ENCODE measurements around the gene TMEM273. TPM values are rescaled to one million over a fixed set of nuclear protein-coding genes. Genes with fewer than 3 reads are reported as not detected.

TMEM273 gene
- total RNA-seq, 1 experiment from 2014 or later = not detected

DNA sequence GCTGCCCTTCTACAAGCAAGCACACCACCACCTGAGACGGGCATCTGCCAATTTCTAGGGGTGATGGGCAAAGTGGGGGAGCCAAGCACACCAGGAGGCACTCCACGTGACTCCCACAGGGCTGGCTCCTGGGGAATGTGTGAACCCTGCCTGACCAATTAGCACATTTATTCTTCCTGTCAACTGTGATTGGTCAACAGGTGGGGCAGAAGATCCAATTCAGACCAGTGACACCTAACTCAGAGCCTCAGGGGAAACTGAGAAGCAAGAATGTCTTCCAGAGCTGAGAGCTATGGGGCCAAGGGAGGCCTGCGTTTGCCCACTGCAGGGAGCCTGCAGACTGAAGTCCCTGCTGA lies 15.4 kb downstream of the TMEM273 start:
- H3K9me3 ChIP-seq (ENCODE audit: control insufficient read depth in 1 of 2, insufficient read depth in 1 of 2, low read depth in 1 of 2, low read length in 2 of 2) = no peaks in the 10 kb centered on the region
- no peak overlapping the region for H2AFZ ChIP-seq (ENCODE audit: low read depth, low read length, poor library complexity, severe bottlenecking)
- intact Hi-C loops (cut with micrococcal nuclease) = no loop called here
- no peaks in the 10 kb centered on the region for H3K36me3 ChIP-seq (ENCODE audit: control insufficient read depth in 1 of 2, insufficient read depth in 2 of 2, low read length in 2 of 2)
- H3K4me3 ChIP-seq (replicated peaks in 1 of 2; ENCODE audit: low read depth in 1 of 2, low read length in 2 of 2) = no peak overlapping the region
- BruUV-seq (replicated peaks) = no TSS peak
- ChIA-PET CTCF (interaction anchor here (0.9 to 1.5 kb wide), 3 partner anchors 9 to 235 kb away, joined by 3 to 4 read pairs (median 3); no protein-coding TSS in a partner anchor), RAD21 (ENCODE audit: low non-redundant PET in 1 of 2, low total read pairs in 2 of 2, uncharacterized antibody in 2 of 2, unreplicated experiment in 2 of 2) (no interaction called here), POLR2A (no interaction called here)
- no peak for DNase-seq (ENCODE audit: low read depth, low spot score)
- ATAC-seq = no peak
- H3K4me2 ChIP-seq (ENCODE audit: low read length) = no peak overlapping the region
- no peaks in the 10 kb centered on the region for H3K27me3 ChIP-seq (ENCODE audit: insufficient read depth, low read length)
- H3K79me2 ChIP-seq (ENCODE audit: insufficient read depth, low read length) = no peaks in the 10 kb centered on the region
- H3K27ac ChIP-seq (ENCODE audit: low read depth, low read length) = no peak overlapping the region
- H4K20me1 ChIP-seq (ENCODE audit: insufficient read depth) = no peaks in the 10 kb centered on the region
- TF ChIP-seq EZH2phosphoT487 (IDR thresholded peaks at IDR 0.05; ENCODE audit: borderline replicate concordance) (no peak), ZNF274 (IDR thresholded peaks at IDR 0.05; ENCODE audit: low read depth, low read length) (no peak), ELF1 (IDR thresholded peaks at IDR 0.05; ENCODE audit: borderline replicate concordance, low read depth) (no peak), RAD21 (IDR thresholded peaks at IDR 0.05; ENCODE audit: low read depth) (no peak), EZH2 (IDR thresholded peaks at IDR 0.05) (no peak), EGR1 (IDR thresholded peaks at IDR 0.05; ENCODE audit: low read depth) (no peak), POLR2AphosphoS5 (IDR thresholded peaks at IDR 0.05; ENCODE audit: low read depth, low read length) (no peak), SP1 (IDR thresholded peaks at IDR 0.05; ENCODE audit: low read depth) (no peak), SRF (IDR thresholded peaks at IDR 0.05; ENCODE audit: low read depth) (no peak), ZFX (IDR thresholded peaks at IDR 0.05) (no peak), SIN3A (IDR thresholded peaks at IDR 0.05; ENCODE audit: low read depth) (no peak), YY1 (IDR thresholded peaks at IDR 0.05; ENCODE audit: extremely low read depth, insufficient replicate concordance, low read depth, low read length) (no peak), CEBPB (IDR thresholded peaks at IDR 0.05; ENCODE audit: low read depth) (no peak), POLR2A (IDR thresholded peaks at IDR 0.05; ENCODE audit: borderline replicate concordance, extremely low read depth, insufficient read depth, insufficient read length) (no peak)
- TF ChIP-seq, protein P1, sequence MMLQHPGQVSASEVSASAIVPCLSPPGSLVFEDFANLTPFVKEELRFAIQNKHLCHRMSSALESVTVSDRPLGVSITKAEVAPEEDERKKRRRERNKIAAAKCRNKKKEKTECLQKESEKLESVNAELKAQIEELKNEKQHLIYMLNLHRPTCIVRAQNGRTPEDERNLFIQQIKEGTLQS (IDR thresholded peaks at IDR 0.05) = no peak
- TF ChIP-seq, protein P2, sequence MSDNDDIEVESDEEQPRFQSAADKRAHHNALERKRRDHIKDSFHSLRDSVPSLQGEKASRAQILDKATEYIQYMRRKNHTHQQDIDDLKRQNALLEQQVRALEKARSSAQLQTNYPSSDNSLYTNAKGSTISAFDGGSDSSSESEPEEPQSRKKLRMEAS (IDR thresholded peaks at IDR 0.05) = no peak
- TF ChIP-seq, protein P3, sequence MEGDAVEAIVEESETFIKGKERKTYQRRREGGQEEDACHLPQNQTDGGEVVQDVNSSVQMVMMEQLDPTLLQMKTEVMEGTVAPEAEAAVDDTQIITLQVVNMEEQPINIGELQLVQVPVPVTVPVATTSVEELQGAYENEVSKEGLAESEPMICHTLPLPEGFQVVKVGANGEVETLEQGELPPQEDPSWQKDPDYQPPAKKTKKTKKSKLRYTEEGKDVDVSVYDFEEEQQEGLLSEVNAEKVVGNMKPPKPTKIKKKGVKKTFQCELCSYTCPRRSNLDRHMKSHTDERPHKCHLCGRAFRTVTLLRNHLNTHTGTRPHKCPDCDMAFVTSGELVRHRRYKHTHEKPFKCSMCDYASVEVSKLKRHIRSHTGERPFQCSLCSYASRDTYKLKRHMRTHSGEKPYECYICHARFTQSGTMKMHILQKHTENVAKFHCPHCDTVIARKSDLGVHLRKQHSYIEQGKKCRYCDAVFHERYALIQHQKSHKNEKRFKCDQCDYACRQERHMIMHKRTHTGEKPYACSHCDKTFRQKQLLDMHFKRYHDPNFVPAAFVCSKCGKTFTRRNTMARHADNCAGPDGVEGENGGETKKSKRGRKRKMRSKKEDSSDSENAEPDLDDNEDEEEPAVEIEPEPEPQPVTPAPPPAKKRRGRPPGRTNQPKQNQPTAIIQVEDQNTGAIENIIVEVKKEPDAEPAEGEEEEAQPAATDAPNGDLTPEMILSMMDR (IDR thresholded peaks at IDR 0.05 in 2 of 3, conservative IDR thresholded peaks at IDR 0.05 in 1 of 3; ENCODE audit: borderline replicate concordance in 1 of 3, insufficient read depth in 1 of 3, low read depth in 2 of 3, low read length in 2 of 3) = no peak
- TF ChIP-seq, protein P4, sequence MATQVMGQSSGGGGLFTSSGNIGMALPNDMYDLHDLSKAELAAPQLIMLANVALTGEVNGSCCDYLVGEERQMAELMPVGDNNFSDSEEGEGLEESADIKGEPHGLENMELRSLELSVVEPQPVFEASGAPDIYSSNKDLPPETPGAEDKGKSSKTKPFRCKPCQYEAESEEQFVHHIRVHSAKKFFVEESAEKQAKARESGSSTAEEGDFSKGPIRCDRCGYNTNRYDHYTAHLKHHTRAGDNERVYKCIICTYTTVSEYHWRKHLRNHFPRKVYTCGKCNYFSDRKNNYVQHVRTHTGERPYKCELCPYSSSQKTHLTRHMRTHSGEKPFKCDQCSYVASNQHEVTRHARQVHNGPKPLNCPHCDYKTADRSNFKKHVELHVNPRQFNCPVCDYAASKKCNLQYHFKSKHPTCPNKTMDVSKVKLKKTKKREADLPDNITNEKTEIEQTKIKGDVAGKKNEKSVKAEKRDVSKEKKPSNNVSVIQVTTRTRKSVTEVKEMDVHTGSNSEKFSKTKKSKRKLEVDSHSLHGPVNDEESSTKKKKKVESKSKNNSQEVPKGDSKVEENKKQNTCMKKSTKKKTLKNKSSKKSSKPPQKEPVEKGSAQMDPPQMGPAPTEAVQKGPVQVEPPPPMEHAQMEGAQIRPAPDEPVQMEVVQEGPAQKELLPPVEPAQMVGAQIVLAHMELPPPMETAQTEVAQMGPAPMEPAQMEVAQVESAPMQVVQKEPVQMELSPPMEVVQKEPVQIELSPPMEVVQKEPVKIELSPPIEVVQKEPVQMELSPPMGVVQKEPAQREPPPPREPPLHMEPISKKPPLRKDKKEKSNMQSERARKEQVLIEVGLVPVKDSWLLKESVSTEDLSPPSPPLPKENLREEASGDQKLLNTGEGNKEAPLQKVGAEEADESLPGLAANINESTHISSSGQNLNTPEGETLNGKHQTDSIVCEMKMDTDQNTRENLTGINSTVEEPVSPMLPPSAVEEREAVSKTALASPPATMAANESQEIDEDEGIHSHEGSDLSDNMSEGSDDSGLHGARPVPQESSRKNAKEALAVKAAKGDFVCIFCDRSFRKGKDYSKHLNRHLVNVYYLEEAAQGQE (IDR thresholded peaks at IDR 0.05; ENCODE audit: low read depth) = no peak
- H3K9ac ChIP-seq (ENCODE audit: low read length) = no peak overlapping the region
- H3K9me2 ChIP-seq (ENCODE audit: insufficient read depth) = no peaks in the 10 kb centered on the region
- H3K4me1 ChIP-seq (ENCODE audit: control insufficient read depth in 1 of 2, insufficient read depth in 2 of 2, low read length in 2 of 2) = peaks cover 0 to 10% of the 10 kb centered on the region in 2 experiments; a peak in 2 of 4 replicates
